T-helper 2 cell (primary cell): ENCODE data around the gene ERG28.
"Not testable (repeated sequence)": the region's sequence is repeated elsewhere in the genome, so short reads cannot be mapped to it uniquely, and the experiment has no call there.

ENCODE experiments used
- DNase-seq, 5 experiments: peaks; one replicate each; pipeline versions ENCODE4 v3.0.0 to v3.0.0-alpha.2; 2012 to 2022

Gene ERG28

DNA sequence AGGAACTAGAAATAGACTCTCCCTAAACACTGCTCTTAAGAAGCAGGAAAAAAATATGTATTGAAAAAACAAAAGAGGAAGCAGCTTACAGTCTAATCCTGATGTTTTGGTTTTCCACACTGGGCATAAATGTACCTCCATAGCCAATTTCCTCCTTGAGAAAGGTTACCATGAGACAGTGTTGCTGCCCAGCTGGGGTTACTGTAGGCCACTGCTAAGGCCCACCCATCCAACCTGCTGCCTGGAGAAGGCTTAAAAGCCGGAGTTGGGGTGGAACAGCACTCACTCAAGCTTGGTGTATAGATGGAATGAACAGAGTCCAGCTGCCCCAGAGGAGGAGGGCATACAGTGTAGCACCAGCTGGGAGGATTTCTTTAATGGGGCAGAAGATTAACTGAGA, 41.1 kb downstream of the ERG28 start:
- DNase-seq, result no peak

GRCh38 chr14:75615200-75615599, 45.5 kb downstream of the ERG28 start:
- DNase-seq, result no peak

- no peak for DNase-seq
Observed at GRCh38 chr14:75614179-75614578, 46.5 kb downstream of the ERG28 start.

GRCh38 chr14:75612157-75612556, 48.5 kb downstream of the ERG28 start:
- no peak for DNase-seq

- DNase-seq, result no peak
Observed at GRCh38 chr14:75610834-75611233, 49.8 kb downstream of the ERG28 start.

DNA sequence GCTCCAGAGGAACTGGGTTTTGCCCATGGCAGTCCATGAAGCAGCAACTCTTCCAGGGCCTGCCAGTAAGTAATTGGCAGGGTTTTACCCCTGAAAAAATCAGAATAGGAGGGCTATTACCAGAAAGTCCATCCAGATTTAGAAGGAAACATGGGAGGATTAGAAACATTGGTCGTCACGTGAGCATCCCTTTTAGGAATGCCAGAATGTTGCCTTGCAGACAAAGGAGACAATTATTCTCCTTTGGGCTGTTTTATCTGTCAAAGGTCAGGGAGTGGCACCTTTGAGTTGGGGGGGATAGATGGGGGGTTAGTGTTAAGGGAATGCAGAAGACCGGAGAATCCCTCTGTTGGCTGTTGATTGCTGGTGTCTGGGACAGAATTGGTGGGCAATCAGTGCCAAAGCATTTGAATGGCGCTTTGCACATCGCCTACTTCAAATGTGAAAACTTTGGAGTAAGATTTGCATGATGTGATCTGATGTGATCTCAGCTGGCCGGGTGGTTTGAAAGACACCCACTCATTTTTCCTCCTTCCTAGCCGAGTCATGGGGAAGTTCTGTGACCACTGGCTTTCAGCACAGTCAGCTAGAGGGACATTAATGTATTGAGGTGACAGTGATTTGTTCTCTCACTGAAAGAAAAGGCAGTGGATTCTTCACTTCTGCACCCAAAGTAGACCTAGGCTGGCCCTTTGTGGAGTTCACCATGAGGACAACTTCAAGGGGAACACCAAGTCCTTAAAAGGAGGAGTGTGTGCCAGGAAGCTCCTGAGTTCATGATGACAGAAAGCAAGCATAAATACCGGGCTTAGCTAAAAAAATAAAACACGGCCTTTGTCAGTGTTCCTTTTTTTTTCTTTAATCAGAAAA, 50.8 kb downstream of the ERG28 start:
- DNase-seq, result no peak

GRCh38 chr14:75609116-75609515, 51.6 kb downstream of the ERG28 start:
- DNase-seq, result no peak

- no peak for DNase-seq
Observed at GRCh38 chr14:75607842-75608640, 52.6 kb downstream of the ERG28 start.

DNA sequence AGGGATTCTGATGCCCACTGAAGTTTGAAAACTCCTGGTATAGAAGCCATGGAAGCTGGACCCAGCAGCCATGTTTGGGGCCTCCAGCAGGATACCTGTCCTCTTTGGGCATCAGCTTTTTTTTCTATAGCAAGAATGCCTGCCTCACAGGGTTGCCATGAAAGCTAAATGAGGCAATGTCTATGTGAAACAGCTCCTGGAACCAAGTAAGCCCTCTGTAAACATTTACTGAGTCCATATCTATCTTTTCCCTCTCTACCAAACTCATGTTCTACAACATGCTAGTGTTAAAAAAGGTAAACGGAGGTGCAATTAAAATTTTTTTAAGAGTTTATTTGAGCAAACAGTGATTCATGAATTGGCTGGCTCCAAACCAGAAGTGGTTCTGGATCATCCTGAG, 53.6 kb downstream of the ERG28 start:
- no peak for DNase-seq

- no peak for DNase-seq
Observed at GRCh38 chr14:75605916-75606315, 54.8 kb downstream of the ERG28 start.

DNA sequence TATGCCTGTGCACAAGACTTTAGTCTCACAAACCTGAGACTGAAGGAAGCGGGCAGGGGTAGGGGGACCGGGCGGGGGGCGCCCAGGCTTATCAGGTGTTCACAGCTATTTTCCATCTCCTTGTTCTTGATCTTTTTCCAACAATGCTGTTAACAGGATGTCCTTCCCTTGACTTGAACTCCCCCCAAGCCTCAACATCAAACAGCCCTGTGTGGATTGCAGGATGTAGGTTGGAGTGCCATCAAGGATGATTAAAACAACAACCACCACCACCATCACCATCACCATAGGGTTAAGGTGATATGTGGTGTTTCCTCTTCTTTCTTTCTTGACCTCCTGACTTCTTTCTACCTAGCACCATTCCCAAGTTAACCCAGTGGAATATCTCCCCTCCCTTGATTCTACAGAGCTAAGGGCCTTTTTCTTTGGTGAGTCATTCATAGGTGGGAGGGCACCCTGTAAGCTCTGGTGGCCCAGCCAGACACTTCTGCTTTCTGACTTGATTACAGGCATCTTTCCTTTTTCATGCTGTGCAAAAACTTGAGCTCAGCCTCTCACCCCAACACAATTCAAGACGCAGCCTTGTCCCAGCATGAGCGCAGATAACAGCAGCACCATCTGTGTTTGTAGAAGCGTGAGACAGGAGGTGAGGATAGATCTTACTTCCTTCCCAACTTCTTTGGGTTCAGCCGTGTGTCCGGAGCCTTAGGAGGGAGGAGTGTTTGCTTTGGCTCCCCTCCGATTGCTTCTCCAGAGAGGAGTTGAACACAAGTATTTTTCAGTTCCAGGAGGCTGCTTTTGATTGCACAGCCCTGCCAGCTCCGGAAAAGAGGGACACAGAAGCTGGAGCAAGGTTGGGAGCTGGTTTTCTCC, 55.5 kb downstream of the ERG28 start:
- no peak for DNase-seq

GRCh38 chr14:75602503-75602902, 58.2 kb downstream of the ERG28 start:
- DNase-seq, result no peak

DNA sequence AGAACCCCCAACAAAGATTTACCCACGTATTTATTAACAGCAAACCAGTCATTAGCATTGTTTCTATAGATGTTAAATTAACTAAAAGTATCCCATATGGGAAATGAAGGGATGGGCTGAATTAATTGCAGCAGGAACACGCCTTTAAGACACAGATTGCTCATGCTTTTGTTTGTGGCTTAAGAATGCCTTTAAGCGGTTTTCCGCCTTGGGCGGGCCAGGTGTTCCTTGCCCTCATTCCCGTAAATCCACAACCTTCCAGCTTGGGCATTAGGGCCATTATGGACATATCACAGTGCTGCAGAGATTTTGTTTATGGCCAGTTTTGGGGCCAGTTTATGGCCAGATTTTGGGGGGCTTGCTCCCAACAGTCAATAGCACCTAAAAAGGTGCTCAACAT, 59.6 kb downstream of the ERG28 start:
- DNase-seq, result not testable (repeated sequence)

GRCh38 chr14:75600100-75600499, 60.6 kb downstream of the ERG28 start:
- not testable (repeated sequence) for DNase-seq
